ENCODE measurements around the gene GALNT12. TPM values are rescaled to one million over a fixed set of nuclear protein-coding genes. Genes with fewer than 3 reads are reported as not detected.

The GALNT12 gene
- total and polyA plus RNA-seq, 2 donors (not counting 1 experiment from before 2014, with no cell fraction given): 3.2 to 4.5 TPM

GRCh38 chr9:98832768-98833089 is 25.3 kb downstream of the GALNT12 start:
- Histone ChIP-seq H4K20me1 (ENCODE audit: control insufficient read depth, insufficient read depth, low read length, poor library complexity, severe bottlenecking) (no peaks in the 10 kb centered on the region), H3K4me1 (ENCODE audit: control insufficient read depth in 2 of 2, insufficient read depth in 2 of 2, low read length in 2 of 2) (no peaks in the 10 kb centered on the region), H3K9me3 (ENCODE audit: control extremely low read depth in 1 of 3, control insufficient read depth in 2 of 3, insufficient read depth in 1 of 3, low read length in 2 of 3) (no peaks in the 10 kb centered on the region), H3K27ac (ENCODE audit: low read length in 2 of 2) (no peak overlapping the region), H3K4me2 (replicated peaks; ENCODE audit: low read depth, low read length, poor library complexity, severe bottlenecking) (no peak overlapping the region), H3K4me3 (ENCODE audit: control extremely low read depth in 1 of 5, extremely low read depth in 1 of 5, insufficient read depth in 1 of 5, low read depth in 2 of 5, low read length in 4 of 5) (no peak overlapping the region), H3K79me2 (ENCODE audit: control insufficient read depth, insufficient read depth, low read length) (no peaks in the 10 kb centered on the region), H3K27me3 (replicated peaks in 1 of 4; ENCODE audit: control extremely low read depth in 1 of 4, control insufficient read depth in 3 of 4, insufficient read depth in 4 of 4, low read length in 3 of 4) (no peaks in the 10 kb centered on the region), H3K9ac (ENCODE audit: low read length) (no peak overlapping the region), H2AFZ (ENCODE audit: insufficient read depth, low read depth, low read length, poor library complexity, severe bottlenecking) (no peak overlapping the region), H3K36me3 (replicated peaks in 1 of 2; ENCODE audit: control extremely low read depth in 1 of 2, control insufficient read depth in 1 of 2, extremely low read depth in 1 of 2, insufficient read depth in 2 of 2, low read length in 1 of 2) (peaks cover 0 to 2% of the 10 kb centered on the region in 2 experiments)
- intact Hi-C loops (cut with micrococcal nuclease): no loop called here
- Mint-ChIP-seq H3K4me3 (no peak overlapping the region), H3K27ac (no peak overlapping the region), H3K4me1 (no peaks in the 10 kb centered on the region), H3K27me3 (no peaks in the 10 kb centered on the region), H3K9me3 (ENCODE audit: insufficient read depth) (no peaks in the 10 kb centered on the region)
- TF ChIP-seq CTCF (IDR thresholded peaks at IDR 0.05) (no peak), EZH2 (IDR thresholded peaks at IDR 0.05; ENCODE audit: borderline replicate concordance, insufficient read depth, low read depth, low read length, poor library complexity, severe bottlenecking) (no peak)
- ChIA-PET CTCF (no interaction called here), POLR2A (no interaction called here)
- no peak for ATAC-seq (ENCODE audit: low read depth)
- WGBS (ENCODE audit: insufficient coverage): 100% methylated on average over 1 of the region's 1 CpG
- DNase-seq: no peak

GRCh38 chr9:98833090-98833956 is 25.9 kb downstream of the GALNT12 start:
- intact Hi-C loops (cut with micrococcal nuclease): no loop called here
- no peak overlapping the region for H3K4me3 Mint-ChIP-seq
- Histone ChIP-seq H3K27me3 (replicated peaks in 1 of 4; ENCODE audit: control extremely low read depth in 1 of 4, control insufficient read depth in 3 of 4, insufficient read depth in 4 of 4, low read length in 3 of 4) (no peaks in the 10 kb centered on the region), H3K4me2 (replicated peaks; ENCODE audit: low read depth, low read length, poor library complexity, severe bottlenecking) (no peak overlapping the region), H3K36me3 (replicated peaks in 1 of 2; ENCODE audit: control extremely low read depth in 1 of 2, control insufficient read depth in 1 of 2, extremely low read depth in 1 of 2, insufficient read depth in 2 of 2, low read length in 1 of 2) (peaks cover 0 to 2% of the 10 kb centered on the region in 2 experiments), H3K9me3 (ENCODE audit: control extremely low read depth in 1 of 3, control insufficient read depth in 2 of 3, insufficient read depth in 1 of 3, low read length in 2 of 3) (no peaks in the 10 kb centered on the region), H2AFZ (ENCODE audit: insufficient read depth, low read depth, low read length, poor library complexity, severe bottlenecking) (no peak overlapping the region), H3K4me3 (ENCODE audit: control extremely low read depth in 1 of 5, extremely low read depth in 1 of 5, insufficient read depth in 1 of 5, low read depth in 2 of 5, low read length in 4 of 5) (no peak overlapping the region), H3K9ac (ENCODE audit: low read length) (no peak overlapping the region), H3K27ac (ENCODE audit: low read length in 2 of 2) (no peak overlapping the region), H3K4me1 (ENCODE audit: control insufficient read depth in 2 of 2, insufficient read depth in 2 of 2, low read length in 2 of 2) (no peaks in the 10 kb centered on the region), H4K20me1 (ENCODE audit: control insufficient read depth, insufficient read depth, low read length, poor library complexity, severe bottlenecking) (no peaks in the 10 kb centered on the region), H3K79me2 (ENCODE audit: control insufficient read depth, insufficient read depth, low read length) (no peaks in the 10 kb centered on the region)
- H3K27ac Mint-ChIP-seq: no peak overlapping the region
- WGBS (ENCODE audit: insufficient coverage): 95% methylated on average over 9 of the region's 9 CpGs
- H3K4me1 Mint-ChIP-seq: no peaks in the 10 kb centered on the region
- TF ChIP-seq EZH2 (IDR thresholded peaks at IDR 0.05; ENCODE audit: borderline replicate concordance, insufficient read depth, low read depth, low read length, poor library complexity, severe bottlenecking) (no peak), CTCF (IDR thresholded peaks at IDR 0.05) (no peak)
- no peaks in the 10 kb centered on the region for H3K9me3 Mint-ChIP-seq (ENCODE audit: insufficient read depth)
- ChIA-PET CTCF (no interaction called here), POLR2A (no interaction called here)
- no peaks in the 10 kb centered on the region for H3K27me3 Mint-ChIP-seq
- no peak for DNase-seq
- no peak for ATAC-seq (ENCODE audit: low read depth)
